IPS-20b (cell line): ENCODE results near the gene UGT2A2.
"Not testable (repeated sequence)": the region's sequence is repeated elsewhere in the genome, so short reads cannot be mapped to it uniquely, and the experiment has no call there.

Experiments used
- H3K27ac ChIP-seq: one replicate; pipeline ENCODE4 v1.5.1; 2013; ENCODE audit warnings: low read length
- H3K27me3 ChIP-seq: 2 replicates; pipeline ENCODE4 v1.6.1; 2013; ENCODE audit warnings: mild to moderate bottlenecking, low read length, inconsistent platforms; ENCODE audit not compliant: insufficient read depth
- H3K36me3 ChIP-seq: 2 replicates; pipeline ENCODE4 v1.6.1; 2013; ENCODE audit warnings: low read depth, mild to moderate bottlenecking, inconsistent platforms, low read length, moderate library complexity; ENCODE audit not compliant: insufficient read depth
- H3K4me1 ChIP-seq: 2 replicates; pipeline ENCODE4 v1.6.1; 2013; ENCODE audit warnings: mild to moderate bottlenecking, control low read depth, inconsistent platforms, low read length, moderate library complexity; ENCODE audit not compliant: insufficient read depth
- H3K4me3 ChIP-seq: 2 replicates; pipeline ENCODE4 v1.5.1; 2013; ENCODE audit warnings: mild to moderate bottlenecking, low read length, inconsistent platforms
- H3K9ac ChIP-seq: 2 replicates; pipeline ENCODE4 v1.6.1; 2013; ENCODE audit warnings: low read depth, mild to moderate bottlenecking, inconsistent platforms, low read length, moderate library complexity
- H3K9me3 ChIP-seq: 2 replicates; pipeline ENCODE4 v1.6.1; 2013; ENCODE audit warnings: mild to moderate bottlenecking, low read depth, low read length, inconsistent platforms; ENCODE audit not compliant: insufficient read depth

The UGT2A2 gene

DNA sequence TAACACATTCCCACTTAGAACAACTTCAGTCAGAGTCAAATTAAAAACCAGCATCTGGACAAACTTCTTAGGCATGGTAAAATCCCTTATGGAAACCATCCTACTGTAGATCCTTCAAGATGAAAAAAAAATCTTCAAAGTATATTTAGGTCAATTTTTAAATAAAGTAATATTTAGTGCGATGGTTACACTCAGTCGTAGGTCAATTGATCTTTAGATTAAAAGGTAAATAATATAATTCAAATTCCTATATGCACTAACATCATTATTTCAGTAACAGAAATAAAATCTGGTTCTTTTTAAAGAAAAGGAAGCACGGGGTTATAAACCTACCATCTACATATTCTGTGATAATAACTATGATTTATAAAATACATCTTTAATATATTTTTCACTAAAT is at the start of gene UGT2A2:
Gene UGT2A2 (minus strand): TSS at position 101 of the 400 bp plus-strand sequence. CDS start 2 bp downstream, at position 99.
- Histone ChIP-seq H3K4me3 (no peak within 1 kb of the TSS), H3K27me3 (no peaks in the 10 kb centered on the region), H3K9ac (no peak within 1 kb of the TSS), H3K36me3 (no peaks in the 10 kb centered on the region), H3K4me1 (no peaks in the 10 kb centered on the region), H3K27ac (no peak within 1 kb of the TSS), H3K9me3 (no peaks in the 10 kb centered on the region)

DNA sequence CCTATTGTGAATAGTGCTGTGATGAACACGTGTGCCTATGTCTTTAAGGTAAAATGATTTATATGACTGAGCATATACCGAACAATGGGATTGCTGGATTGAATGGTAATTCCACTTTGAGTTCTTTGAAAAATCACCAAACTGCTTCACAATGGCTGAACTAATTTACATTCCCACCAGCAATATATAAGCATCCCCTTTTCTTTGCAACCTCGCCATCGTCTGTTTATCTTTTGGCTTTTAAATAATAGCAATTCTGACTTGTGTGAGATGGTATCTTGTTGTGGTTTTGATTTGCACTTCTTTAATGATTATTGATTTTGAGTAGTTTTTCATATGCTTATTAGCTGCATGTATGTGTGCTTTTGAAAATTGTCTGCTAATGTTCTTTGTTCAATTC is 45.4 kb upstream of the UGT2A2 start:
- Histone ChIP-seq H3K4me3 (no peak overlapping the region), H3K9ac (no peak overlapping the region), H3K9me3 (no peaks in the 10 kb centered on the region), H3K27me3 (no peaks in the 10 kb centered on the region), H3K4me1 (no peaks in the 10 kb centered on the region), H3K36me3 (no peaks in the 10 kb centered on the region), H3K27ac (no peak overlapping the region)

DNA sequence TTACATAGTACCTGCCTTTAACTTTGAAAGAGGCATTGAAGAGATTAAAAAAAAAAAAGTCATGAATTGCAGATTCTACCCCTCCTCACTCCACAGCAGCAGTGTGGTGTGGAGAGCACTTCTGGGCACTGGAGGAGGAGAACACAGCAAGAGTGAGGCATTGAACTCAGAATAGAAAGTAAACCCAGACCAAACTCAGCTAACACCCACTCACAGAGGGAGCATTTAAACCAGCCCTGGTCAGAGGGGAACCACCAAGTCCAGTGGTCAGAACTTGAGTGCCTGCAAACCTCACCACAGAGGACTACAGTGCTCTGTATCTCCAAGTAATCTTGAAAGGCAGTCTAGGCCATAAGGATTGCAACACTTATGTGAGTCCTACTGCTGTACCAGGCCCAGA is 29.2 kb upstream of the UGT2A2 start:
- no peak overlapping the region for H3K4me3 ChIP-seq
- no peaks in the 10 kb centered on the region for H3K36me3 ChIP-seq
- H3K27me3 ChIP-seq: no peaks in the 10 kb centered on the region
- no peaks in the 10 kb centered on the region for H3K9me3 ChIP-seq
- H3K9ac ChIP-seq: no peak overlapping the region
- no peaks in the 10 kb centered on the region for H3K4me1 ChIP-seq
- no peak overlapping the region for H3K27ac ChIP-seq

DNA sequence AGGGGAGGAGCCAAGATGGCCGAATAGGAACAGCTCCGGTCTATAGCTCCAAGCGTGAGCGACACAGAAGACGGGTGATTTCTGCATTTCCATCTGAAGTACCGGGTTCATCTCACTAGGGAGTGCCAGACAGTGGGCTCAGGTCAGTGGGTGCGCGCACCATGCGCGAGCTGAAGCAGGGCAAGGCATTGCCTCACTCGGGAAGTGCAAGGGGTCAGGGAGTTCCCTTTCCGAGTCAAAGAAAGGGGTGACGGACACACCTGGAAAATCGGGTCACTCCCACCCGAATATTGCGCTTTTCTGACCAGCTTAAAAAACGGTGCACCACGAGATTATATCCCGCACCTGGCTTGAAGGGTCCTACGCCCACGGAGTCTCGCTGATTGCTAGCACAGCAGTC is 24.6 kb upstream of the UGT2A2 start:
- H3K9ac ChIP-seq, H3K27ac ChIP-seq, H3K4me3 ChIP-seq, H3K27me3 ChIP-seq, H3K9me3 ChIP-seq, H3K4me1 ChIP-seq, H3K36me3 ChIP-seq: not testable (repeated sequence)

DNA sequence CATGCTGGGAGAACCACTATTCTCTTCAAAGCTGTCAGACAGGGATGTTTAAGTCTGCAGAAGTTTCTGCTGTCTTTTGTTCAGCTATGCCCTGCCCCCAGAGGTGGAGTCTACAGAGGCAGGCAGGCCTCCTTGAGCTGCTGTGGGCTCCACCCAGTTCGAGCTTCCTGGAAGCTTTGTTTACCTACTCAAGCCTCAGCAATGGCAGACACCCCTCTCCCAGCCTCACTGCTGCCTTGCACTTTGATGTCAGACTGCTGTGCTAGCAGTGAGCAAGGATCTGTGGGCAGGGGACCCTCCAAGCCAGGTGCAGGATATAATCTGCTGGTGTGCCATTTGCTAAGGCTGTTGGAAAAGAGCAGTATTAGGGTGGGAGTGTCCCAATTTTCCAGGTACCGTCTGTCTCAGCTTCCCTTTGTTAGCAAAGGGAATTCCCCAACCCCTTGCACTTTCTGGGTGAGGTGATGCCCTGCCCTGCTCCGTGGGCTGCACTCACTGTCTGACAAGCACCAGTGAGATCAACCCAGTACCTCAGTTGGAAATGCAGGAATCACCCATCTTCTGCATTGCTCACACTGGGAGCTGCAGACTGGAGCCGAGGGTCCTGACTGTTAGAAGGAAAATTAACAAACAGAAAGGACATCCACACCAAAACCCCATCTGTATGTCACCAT is 21.8 kb upstream of the UGT2A2 start:
- not testable (repeated sequence) for H3K9ac ChIP-seq, H3K9me3 ChIP-seq, H3K36me3 ChIP-seq, H3K27ac ChIP-seq, H3K27me3 ChIP-seq, H3K4me3 ChIP-seq, H3K4me1 ChIP-seq

DNA sequence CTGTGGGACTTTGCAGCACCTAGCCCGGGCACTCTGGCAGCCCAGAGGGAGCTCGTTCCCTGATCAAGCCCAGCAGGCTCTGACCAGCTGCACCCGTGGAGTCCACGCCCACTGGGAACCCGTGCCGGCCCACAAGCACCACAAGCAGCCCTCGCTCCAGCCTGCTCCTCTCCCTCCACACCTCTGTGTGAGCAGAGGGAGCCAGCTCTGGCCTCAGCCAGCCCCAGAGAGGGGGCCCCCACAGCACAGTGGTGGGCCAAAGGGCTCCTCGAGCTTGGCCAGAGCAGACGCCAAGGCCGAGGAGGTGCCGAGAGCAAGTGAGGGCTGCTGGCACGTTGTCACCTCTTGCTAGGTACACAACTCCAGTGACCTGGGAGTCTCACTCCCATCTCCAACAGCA is 18.7 kb upstream of the UGT2A2 start:
- no peak overlapping the region for H3K9ac ChIP-seq

DNA sequence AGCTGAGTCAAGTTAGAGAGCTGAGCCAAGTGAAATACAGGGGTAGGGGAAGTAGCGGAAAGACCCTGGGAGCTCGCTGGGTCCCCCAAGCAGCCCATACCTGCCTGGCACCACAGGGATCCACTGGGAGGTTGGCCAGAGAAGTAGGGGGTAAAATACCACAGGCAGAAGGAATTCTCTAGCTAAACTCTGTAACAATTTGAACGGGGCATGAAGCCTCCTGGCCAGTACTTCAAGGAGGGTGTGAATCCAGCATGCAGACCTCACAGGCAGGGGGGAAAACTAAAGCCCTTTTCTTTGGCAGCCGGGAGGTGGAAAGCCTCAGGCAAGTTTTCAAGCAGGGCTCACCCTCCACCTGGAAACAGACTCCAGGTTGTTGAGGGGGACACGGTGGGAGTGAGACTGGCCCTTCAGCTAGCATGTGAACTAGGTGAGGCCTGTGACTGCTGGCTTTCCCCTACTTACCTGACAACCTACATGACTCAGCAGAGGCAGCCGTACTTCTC is 17.3 kb upstream of the UGT2A2 start:
- Histone ChIP-seq H3K9ac (no peak overlapping the region), H3K27me3 (no peaks in the 10 kb centered on the region), H3K9me3 (no peaks in the 10 kb centered on the region), H3K4me3 (no peak overlapping the region), H3K36me3 (no peaks in the 10 kb centered on the region), H3K4me1 (no peaks in the 10 kb centered on the region), H3K27ac (no peak overlapping the region)

More for the DNA sequence above, 18.7 kb upstream of the UGT2A2 start:
- H3K27me3 ChIP-seq: no peaks in the 10 kb centered on the region
- no peaks in the 10 kb centered on the region for H3K9me3 ChIP-seq
- H3K27ac ChIP-seq: no peak overlapping the region
- H3K4me3 ChIP-seq: no peak overlapping the region
- H3K36me3 ChIP-seq: no peaks in the 10 kb centered on the region
- H3K4me1 ChIP-seq: no peaks in the 10 kb centered on the region

DNA sequence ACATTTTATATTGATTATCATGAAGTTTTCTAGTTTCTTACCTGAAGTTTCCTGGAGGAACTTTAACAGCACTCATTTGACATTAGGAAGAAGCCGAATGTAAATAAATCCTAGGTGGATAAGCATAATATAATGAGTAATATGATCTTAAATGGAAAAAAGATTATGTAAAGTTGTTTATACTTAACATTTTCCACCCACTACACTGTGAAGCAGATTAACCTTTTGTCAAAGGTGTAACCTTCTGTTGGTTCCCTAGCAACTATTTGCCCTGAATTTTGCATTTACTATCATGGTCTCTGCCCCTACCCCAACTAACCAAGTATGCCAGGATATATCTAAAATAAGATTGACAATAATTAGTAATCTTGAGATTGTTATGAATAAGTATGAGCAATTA is 13.7 kb upstream of the UGT2A2 start, which contains the start of gene UGT2A1:
Gene UGT2A1 (minus strand): TSS at position 101 of the 400 bp plus-strand sequence. CDS start 5,603 bp downstream, outside the sequence.
- no peaks in the 10 kb centered on the region for H3K36me3 ChIP-seq
- H3K4me3 ChIP-seq: no peak within 1 kb of the TSS
- H3K9ac ChIP-seq: no peak within 1 kb of the TSS
- H3K27me3 ChIP-seq: no peaks in the 10 kb centered on the region
- H3K27ac ChIP-seq: no peak within 1 kb of the TSS
- no peaks in the 10 kb centered on the region for H3K9me3 ChIP-seq
- no peaks in the 10 kb centered on the region for H3K4me1 ChIP-seq

DNA sequence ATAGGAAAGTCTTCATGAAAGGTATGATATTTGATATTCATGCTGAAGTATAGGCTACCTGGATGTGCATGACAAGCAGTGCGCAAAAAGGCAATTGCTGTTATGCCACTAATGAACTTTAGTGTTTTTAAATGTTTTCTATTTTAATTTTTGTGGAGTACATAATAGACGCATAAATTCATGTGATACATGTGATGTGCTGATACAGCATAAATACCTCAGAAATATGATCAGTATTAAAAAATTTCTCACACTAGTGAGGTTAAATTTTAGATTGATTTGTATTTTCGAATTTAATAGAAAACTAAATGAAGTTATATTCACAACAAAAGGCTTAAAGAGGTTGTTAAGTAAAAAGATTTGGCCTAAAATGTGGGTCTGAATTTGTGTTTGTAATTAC is 11.4 kb upstream of the UGT2A2 start:
- Histone ChIP-seq H3K4me3 (no peak overlapping the region), H3K9me3 (no peaks in the 10 kb centered on the region), H3K36me3 (no peaks in the 10 kb centered on the region), H3K9ac (no peak overlapping the region), H3K27me3 (no peaks in the 10 kb centered on the region), H3K4me1 (no peaks in the 10 kb centered on the region), H3K27ac (no peak overlapping the region)

DNA sequence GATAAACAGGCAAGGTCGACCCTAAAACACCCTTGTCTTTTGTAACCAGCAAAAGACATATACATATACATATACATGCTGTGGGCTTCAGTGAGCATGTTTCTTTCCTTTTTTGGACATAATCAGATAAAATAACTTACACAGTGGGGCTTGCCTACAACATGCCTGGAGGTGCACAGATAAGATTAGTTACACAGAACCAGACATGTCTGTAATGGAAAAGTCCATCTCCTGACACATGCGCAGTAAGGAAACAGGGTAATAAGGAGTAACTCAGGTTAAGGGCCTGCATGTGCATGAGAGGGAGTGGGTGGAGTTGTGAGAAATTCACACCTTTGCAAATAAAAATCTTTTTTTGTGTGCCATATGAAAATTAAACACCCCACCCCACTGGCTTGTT is 10.2 kb upstream of the UGT2A2 start:
- Histone ChIP-seq H3K4me3 (no peak overlapping the region), H3K4me1 (no peaks in the 10 kb centered on the region), H3K27me3 (no peaks in the 10 kb centered on the region), H3K27ac (no peak overlapping the region), H3K9me3 (no peaks in the 10 kb centered on the region), H3K36me3 (no peaks in the 10 kb centered on the region), H3K9ac (no peak overlapping the region)

DNA sequence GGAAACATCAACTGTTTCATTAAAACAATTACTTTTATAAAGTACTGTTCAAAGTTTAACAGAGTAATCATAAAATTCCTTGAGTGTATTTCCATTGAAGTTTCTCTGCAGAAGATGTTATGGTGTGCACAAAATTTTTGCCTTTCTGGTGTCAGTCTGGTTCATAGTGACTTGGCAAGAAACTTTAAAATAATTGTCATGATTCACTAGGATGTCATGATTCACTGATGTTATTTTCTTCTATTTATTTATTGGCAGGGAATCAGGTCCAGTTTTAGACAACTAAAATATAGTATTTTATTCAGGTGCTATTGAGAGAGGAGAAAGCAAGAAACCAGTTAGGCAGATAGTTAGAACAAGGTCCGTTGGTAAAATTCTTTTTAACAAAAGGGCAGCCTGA is 9.8 kb upstream of the UGT2A2 start:
- Histone ChIP-seq H3K27ac (no peak overlapping the region), H3K9me3 (no peaks in the 10 kb centered on the region), H3K4me3 (no peak overlapping the region), H3K4me1 (no peaks in the 10 kb centered on the region), H3K36me3 (no peaks in the 10 kb centered on the region), H3K27me3 (no peaks in the 10 kb centered on the region), H3K9ac (no peak overlapping the region)

DNA sequence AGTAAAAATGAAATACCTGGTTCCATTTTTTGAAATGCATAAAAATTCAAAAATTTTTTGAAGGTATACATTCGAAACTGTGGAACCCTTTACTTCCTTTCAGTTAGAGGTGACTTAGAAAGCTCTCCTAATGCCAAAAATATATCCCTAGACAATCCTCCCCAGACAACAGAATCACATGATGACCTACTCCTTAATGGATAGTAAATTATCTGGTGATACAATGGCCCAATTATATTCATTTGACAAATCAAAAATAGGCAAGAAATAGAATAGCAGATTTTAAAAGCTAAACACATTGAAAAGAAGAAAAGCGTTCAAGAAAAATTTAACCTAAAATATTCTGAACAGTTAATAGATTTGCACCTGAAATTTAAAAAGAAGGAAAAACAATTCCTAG is 3.5 kb upstream of the UGT2A2 start:
- Histone ChIP-seq H3K9ac (no peak overlapping the region), H3K27ac (no peak overlapping the region), H3K4me3 (no peak overlapping the region), H3K27me3 (no peaks in the 10 kb centered on the region), H3K36me3 (no peaks in the 10 kb centered on the region), H3K4me1 (no peaks in the 10 kb centered on the region), H3K9me3 (no peaks in the 10 kb centered on the region)
